GM12873 (cell line): ENCODE measurements around the gene SLC12A1.

Experiments
- CTCF ChIP-seq: IDR thresholded peaks from 2 replicates; pipeline ENCODE4 v1.5.1; 2012; ENCODE audit warnings: low read depth, mild to moderate bottlenecking, moderate library complexity, low read length, control low read depth; ENCODE audit not compliant: insufficient read depth; ENCODE audit errors: missing control alignments

SLC12A1 gene

GRCh38 chr15:48205981-48206380 lies at the start of gene SLC12A1:
SLC12A1 (plus strand) TSS chr15:48206302; CDS start chr15:48207720, 1,418 bp downstream.
- no peak for TF ChIP-seq CTCF

- TF ChIP-seq CTCF, result no peak
Measured at GRCh38 chr15:48168616-48169015, 37.5 kb upstream of the SLC12A1 start.

GRCh38 chr15:48170981-48171380 lies 35.1 kb upstream of the SLC12A1 start:
- TF ChIP-seq CTCF, result no peak

GRCh38 chr15:48175126-48175525 lies 31.0 kb upstream of the SLC12A1 start:
- no peak for TF ChIP-seq CTCF

- no peak for TF ChIP-seq CTCF
Measured at GRCh38 chr15:48176112-48176511, 30.0 kb upstream of the SLC12A1 start.

GRCh38 chr15:48176957-48177356 lies 29.1 kb upstream of the SLC12A1 start:
- TF ChIP-seq CTCF, result no peak

- no peak for TF ChIP-seq CTCF
Measured at GRCh38 chr15:48177383-48177765, 28.7 kb upstream of the SLC12A1 start.
